PC-9 (cell line): Measurements from ENCODE around the gene STPG1. TPM values are rescaled to one million over a fixed set of nuclear protein-coding genes. Genes with fewer than 3 reads are reported as not detected.

Source experiments
- BruUV-seq: library from RNA; stranded (reverse); fragments of 400-500 nt; replicated peaks from 2 replicates; lab custom pipeline; 2021; lab: Mats Ljungman, UMichigan
- CTCF ChIA-PET: fragments of 300-600 bp; sonication (Branson Sonifier 250); formaldehyde crosslinking; loops from one replicate; lab custom pipeline; 2022; ENCODE audit warnings: antibody characterized with exemption; lab: Charles Lee
- POLR2A ChIA-PET: fragments of 300-600 bp; sonication (Branson Sonifier 250); formaldehyde crosslinking; loops from one replicate; lab custom pipeline; 2022; ENCODE audit warnings: antibody characterized with exemption; ENCODE audit not compliant: unreplicated experiment; lab: Charles Lee
- DNase-seq, 2 experiments: peaks; one replicate each; pipeline versions ENCODE4 v3.0.0 to v3.0.0-alpha.2; 2015 to 2022; ENCODE audit warnings: mixed read lengths in 1 of 2
- H2AFZ ChIP-seq: fragments of 200-600 bp; sonication (generic); 2 replicates; pipeline ENCODE4 v1.8.1; 2017; ENCODE audit warnings: antibody characterized with exemption
- H3F3A ChIP-seq: fragments of 200-600 bp; sonication (generic); 2 replicates; pipeline ENCODE4 v1.8.1; 2017; ENCODE audit warnings: antibody characterized with exemption, mild to moderate bottlenecking, low read depth; ENCODE audit not compliant: insufficient read depth
- H3K27ac ChIP-seq: fragments of 200-600 bp; sonication (generic); 2 replicates; pipeline ENCODE4 v1.6.1; 2016; ENCODE audit warnings: mixed run types
- H3K27me3 ChIP-seq: fragments of 200-600 bp; sonication (generic); 2 replicates; pipeline ENCODE4 v1.6.1; 2016; ENCODE audit warnings: low read depth, mixed run types; ENCODE audit not compliant: insufficient read depth
- H3K36me3 ChIP-seq: fragments of 200-600 bp; sonication (generic); 2 replicates; pipeline ENCODE4 v1.6.1; 2016; ENCODE audit warnings: low read depth, mixed run types
- H3K4me1 ChIP-seq: fragments of 200-600 bp; sonication (generic); replicated peaks from 2 replicates; pipeline ENCODE4 v1.6.1; 2016; ENCODE audit warnings: mixed run types; ENCODE audit not compliant: insufficient read depth
- H3K4me2 ChIP-seq: fragments of 200-600 bp; sonication (generic); 2 replicates; pipeline ENCODE4 v1.6.1; 2017; ENCODE audit warnings: mixed run types
- H3K4me3 ChIP-seq: fragments of 200-600 bp; sonication (generic); 2 replicates; pipeline ENCODE4 v1.6.1; 2016; ENCODE audit warnings: mixed run types
- H3K79me2 ChIP-seq: fragments of 200-600 bp; sonication (generic); 2 replicates; pipeline ENCODE4 v1.6.1; 2017; ENCODE audit warnings: low read depth, mixed run types
- H3K9me2 ChIP-seq: fragments of 200-600 bp; sonication (generic); 2 replicates; pipeline ENCODE4 v1.8.1; 2017; ENCODE audit warnings: mild to moderate bottlenecking; ENCODE audit not compliant: insufficient read depth
- H3K9me3 ChIP-seq: fragments of 200-600 bp; sonication (generic); 2 replicates; pipeline ENCODE4 v1.8.1; 2016; ENCODE audit warnings: low read depth; ENCODE audit not compliant: insufficient read depth
- H4K20me1 ChIP-seq: fragments of 200-600 bp; sonication (generic); 2 replicates; pipeline ENCODE4 v1.8.1; 2017; ENCODE audit not compliant: insufficient read depth
- EZH2 ChIP-seq: fragments of 200-600 bp; sonication (generic); IDR thresholded peaks from 2 replicates; pipeline ENCODE4 v1.8.0; 2017; ENCODE audit warnings: antibody characterized with exemption, low read depth
- intact Hi-C: fragments of 100-400 bp; cut with micrococcal nuclease; formaldehyde crosslinking; loops from one replicate; pipeline ENCODE4 v1.10.0; 2022; ENCODE audit not compliant: unreplicated experiment
- total RNA-seq: library from RNA; stranded (reverse); gene quantifications from 2 replicates; pipeline ENCODE4 v1.2.3, GENCODE V29; 2021
- TF ChIP-seq, protein P1 (sequence below): fragments of 200-600 bp; sonication (generic); conservative IDR thresholded peaks from 2 replicates; pipeline ENCODE4 v1.6.1; 2017; ENCODE audit warnings: mixed run types, antibody characterized with exemption, mild to moderate bottlenecking, moderate library complexity

STPG1 gene
- total RNA-seq, 1 experiment from 2014 or later: 11.4 TPM

DNA sequence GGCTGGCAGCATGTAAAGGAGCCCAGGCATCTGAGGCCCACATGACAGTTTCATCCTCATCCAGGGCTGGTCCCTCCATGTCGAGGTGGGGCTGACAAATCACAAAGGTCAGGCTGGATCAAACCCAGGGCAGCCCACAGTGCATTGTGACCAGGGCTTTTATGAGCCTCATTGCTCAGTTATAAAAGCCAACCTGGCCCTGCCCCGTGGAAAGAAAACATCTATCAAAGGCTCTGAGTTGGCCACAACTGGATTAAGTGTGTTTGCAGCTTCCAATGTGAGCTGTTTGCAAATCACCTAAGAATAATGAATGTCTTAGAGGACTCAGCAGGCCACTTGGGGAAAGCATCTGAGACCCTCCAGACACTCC lies 49.0 kb downstream of the STPG1 start:
- DNase-seq: no peak
- Histone ChIP-seq H3K9me3 (no peaks in the 10 kb centered on the region), H3K36me3 (no peaks in the 10 kb centered on the region), H2AFZ (no peak overlapping the region), H4K20me1 (no peaks in the 10 kb centered on the region), H3K4me1 (peaks cover 33% of the 10 kb centered on the region), H3K27me3 (no peaks in the 10 kb centered on the region), H3K4me2 (peak overlapping the region; percentile 66), H3K9me2 (no peaks in the 10 kb centered on the region), H3K79me2 (no peaks in the 10 kb centered on the region), H3K4me3 (no peak overlapping the region), H3F3A (peaks cover 23% of the 10 kb centered on the region; the same call in 1 of the 2 replicates), H3K27ac (peak overlapping the region; percentile 95)
- ChIA-PET POLR2A (interaction anchor here (0.6 to 0.7 kb wide), 2 partner anchors 42 to 51 kb away, joined by 3 to 4 read pairs; partner anchors contain the start of gene NIPAL3), CTCF (interaction anchor here (1.2 kb wide), 1 partner anchor 163 kb away, joined by 3 read pairs; no protein-coding TSS in a partner anchor)
- BruUV-seq: no TSS peak
- TF ChIP-seq, protein P1, sequence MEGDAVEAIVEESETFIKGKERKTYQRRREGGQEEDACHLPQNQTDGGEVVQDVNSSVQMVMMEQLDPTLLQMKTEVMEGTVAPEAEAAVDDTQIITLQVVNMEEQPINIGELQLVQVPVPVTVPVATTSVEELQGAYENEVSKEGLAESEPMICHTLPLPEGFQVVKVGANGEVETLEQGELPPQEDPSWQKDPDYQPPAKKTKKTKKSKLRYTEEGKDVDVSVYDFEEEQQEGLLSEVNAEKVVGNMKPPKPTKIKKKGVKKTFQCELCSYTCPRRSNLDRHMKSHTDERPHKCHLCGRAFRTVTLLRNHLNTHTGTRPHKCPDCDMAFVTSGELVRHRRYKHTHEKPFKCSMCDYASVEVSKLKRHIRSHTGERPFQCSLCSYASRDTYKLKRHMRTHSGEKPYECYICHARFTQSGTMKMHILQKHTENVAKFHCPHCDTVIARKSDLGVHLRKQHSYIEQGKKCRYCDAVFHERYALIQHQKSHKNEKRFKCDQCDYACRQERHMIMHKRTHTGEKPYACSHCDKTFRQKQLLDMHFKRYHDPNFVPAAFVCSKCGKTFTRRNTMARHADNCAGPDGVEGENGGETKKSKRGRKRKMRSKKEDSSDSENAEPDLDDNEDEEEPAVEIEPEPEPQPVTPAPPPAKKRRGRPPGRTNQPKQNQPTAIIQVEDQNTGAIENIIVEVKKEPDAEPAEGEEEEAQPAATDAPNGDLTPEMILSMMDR: no peak
- TF ChIP-seq EZH2: no peak
- intact Hi-C loops: loop anchor here (2.0 kb wide), 1 partner anchor 42 kb away; no protein-coding TSS in a partner anchor

DNA sequence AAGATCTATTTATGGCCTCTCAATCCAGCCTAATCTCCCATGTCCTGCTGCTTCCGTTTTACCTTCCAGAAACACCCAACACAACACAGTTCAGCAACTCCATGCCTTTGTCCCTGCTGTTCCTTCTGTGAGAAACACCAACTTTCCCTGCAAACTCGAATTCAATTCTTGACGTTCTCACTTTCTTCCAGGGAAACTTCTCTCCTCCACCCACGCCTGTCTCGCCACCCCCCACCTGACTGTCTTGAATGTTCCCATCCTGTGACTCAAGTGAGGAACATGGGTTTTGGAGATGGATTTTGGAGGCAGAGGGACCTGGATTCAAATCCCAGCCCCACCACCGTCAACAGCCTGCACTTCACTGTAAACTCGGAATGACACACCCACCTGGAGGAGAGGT lies 49.6 kb downstream of the STPG1 start:
- H3K4me1 ChIP-seq: peaks cover 33% of the 10 kb centered on the region
- intact Hi-C loops: loop anchor here (2.0 kb wide), 1 partner anchor 41 kb away; no protein-coding TSS in a partner anchor
- peak overlapping the region; percentile 95 for H3K27ac ChIP-seq
- H3K4me3 ChIP-seq: no peak overlapping the region
- H3K36me3 ChIP-seq: no peaks in the 10 kb centered on the region
- POLR2A ChIA-PET: no interaction called here
- H3K27me3 ChIP-seq: no peaks in the 10 kb centered on the region
- peaks cover 23% of the 10 kb centered on the region; the same call in 1 of the 2 replicates for H3F3A ChIP-seq
- H2AFZ ChIP-seq: no peak overlapping the region
- no peak for DNase-seq
- no peak for TF ChIP-seq EZH2
- TF ChIP-seq, protein P1: no peak
- H3K4me2 ChIP-seq: peak overlapping the region; percentile 66
- no peaks in the 10 kb centered on the region for H3K79me2 ChIP-seq
- no peaks in the 10 kb centered on the region for H3K9me2 ChIP-seq
- H4K20me1 ChIP-seq: no peaks in the 10 kb centered on the region
- CTCF ChIA-PET: no interaction called here
- no peaks in the 10 kb centered on the region for H3K9me3 ChIP-seq
- BruUV-seq: no TSS peak

DNA sequence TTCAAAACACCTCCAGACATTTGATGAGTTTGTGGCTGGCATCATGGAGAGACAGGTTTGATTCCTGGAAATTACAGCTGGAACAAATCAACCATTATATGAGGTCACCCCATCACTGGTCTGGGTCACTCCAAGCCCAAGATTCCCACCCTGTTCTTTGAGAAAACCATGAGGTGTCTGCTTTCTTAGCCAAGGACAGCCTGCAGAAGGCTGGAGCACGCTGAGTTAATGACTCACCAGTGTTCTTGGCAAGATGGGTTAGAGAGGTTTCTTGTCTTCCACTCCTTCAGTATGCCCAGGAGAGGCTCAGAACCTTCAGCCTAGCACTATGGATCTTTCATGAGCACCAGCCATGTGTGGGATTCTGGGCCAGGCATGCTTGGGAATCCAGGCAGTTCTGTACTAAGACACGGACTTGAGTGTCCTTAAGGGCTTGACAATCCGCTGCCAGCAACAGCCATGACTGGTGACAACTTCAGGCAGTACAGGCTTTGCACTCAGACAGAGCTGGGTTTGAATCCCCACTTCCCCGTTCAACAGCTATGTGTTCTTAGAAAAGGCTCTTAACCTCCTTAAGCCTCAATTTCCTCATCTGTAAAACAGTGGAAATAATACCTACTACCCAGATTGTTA lies 50.5 kb downstream of the STPG1 start:
- BruUV-seq: no TSS peak
- CTCF ChIA-PET: interaction anchor here (0.5 kb wide), 1 partner anchor 23 kb away, joined by 3 read pairs; no protein-coding TSS in a partner anchor

More for the DNA sequence above, 50.5 kb downstream of the STPG1 start:
- Histone ChIP-seq H3K79me2 (no peaks in the 10 kb centered on the region), H3K9me2 (no peaks in the 10 kb centered on the region), H3K4me3 (no peak overlapping the region), H3F3A (peaks cover 23% of the 10 kb centered on the region; the same call in 1 of the 2 replicates), H3K27me3 (no peaks in the 10 kb centered on the region), H3K4me1 (peaks cover 33% of the 10 kb centered on the region), H3K36me3 (no peaks in the 10 kb centered on the region), H3K4me2 (no peak overlapping the region), H2AFZ (no peak overlapping the region), H3K9me3 (no peaks in the 10 kb centered on the region), H3K27ac (no peak overlapping the region), H4K20me1 (no peaks in the 10 kb centered on the region)
- intact Hi-C loops: no loop called here
- no peak for TF ChIP-seq EZH2
- TF ChIP-seq, protein P1: no peak
- POLR2A ChIA-PET: interaction anchor here (0.7 kb wide), 1 partner anchor 452 kb away, joined by 4 read pairs; no protein-coding TSS in a partner anchor
- DNase-seq: peak; percentile 17 to 71
